Measurements from ENCODE around the gene NOC2L. TPM values are rescaled to one million over a fixed set of nuclear protein-coding genes. Genes with fewer than 3 reads are reported as not detected.
A peak's percentile ranks its signal among the peaks of the same experiment; 100 is the strongest.

Gene NOC2L
- total RNA-seq, 4 donors from 2014 or later = 45.6 to 61.9 (median 56.3) TPM

- WGBS = 4% methylated on average over 21 of the region's 109 CpGs
- no peaks in the 10 kb centered on the region for H3K27me3 ChIP-seq
Measured at GRCh38 chr1:960363-961131, 1.5 kb upstream of the NOC2L start, which contains the start of gene KLHL17. KLHL17 (plus strand) TSS chr1:960584; CDS start chr1:960694, 110 bp downstream.

DNA sequence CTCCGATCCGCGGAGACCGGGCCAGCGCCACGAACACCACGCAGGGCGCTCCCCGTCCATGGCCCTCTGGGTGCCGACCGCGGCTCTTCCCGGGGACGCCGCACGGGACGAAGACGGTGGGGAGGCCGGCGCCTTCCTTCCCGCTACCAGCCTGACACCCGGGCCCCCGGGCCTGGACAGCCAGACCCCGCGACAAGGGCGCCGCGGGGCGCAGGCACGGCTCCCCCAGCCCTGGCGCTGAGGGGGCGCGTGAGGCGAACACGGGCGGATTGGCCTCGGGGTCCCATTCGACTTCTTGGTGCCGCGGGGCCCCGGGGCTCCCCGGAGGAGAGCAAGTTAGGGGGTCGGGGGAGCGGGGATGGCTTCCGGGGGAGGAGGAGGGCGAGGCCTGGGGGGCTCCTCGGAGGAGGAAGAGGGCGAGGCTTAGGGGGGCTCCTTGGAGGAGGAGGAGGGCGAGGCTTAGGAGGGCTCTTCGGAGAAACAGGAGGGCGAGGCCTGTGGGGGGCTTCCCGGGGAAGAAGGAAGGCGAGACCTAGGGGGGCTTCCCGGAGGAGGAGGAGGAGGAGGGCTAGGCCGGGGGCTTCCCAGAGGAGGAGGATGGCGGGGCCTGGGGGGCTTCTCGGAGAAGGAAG lies 791 bp upstream of the NOC2L start:
- Histone ChIP-seq H3K27ac (no peak overlapping the region), H3K4me3 (peak overlapping the region; percentile 95), H3K4me1 (peaks cover 42% of the 10 kb centered on the region), H3K27me3 (no peaks in the 10 kb centered on the region), H3K36me3 (peaks cover 32% of the 10 kb centered on the region), H3K9me3 (no peaks in the 10 kb centered on the region)
- DNase-seq (ENCODE audit: low spot score in 2 of 2) = no peak
- 13% methylated on average over 31 of the region's 57 CpGs for WGBS
- TF ChIP-seq, protein P1, sequence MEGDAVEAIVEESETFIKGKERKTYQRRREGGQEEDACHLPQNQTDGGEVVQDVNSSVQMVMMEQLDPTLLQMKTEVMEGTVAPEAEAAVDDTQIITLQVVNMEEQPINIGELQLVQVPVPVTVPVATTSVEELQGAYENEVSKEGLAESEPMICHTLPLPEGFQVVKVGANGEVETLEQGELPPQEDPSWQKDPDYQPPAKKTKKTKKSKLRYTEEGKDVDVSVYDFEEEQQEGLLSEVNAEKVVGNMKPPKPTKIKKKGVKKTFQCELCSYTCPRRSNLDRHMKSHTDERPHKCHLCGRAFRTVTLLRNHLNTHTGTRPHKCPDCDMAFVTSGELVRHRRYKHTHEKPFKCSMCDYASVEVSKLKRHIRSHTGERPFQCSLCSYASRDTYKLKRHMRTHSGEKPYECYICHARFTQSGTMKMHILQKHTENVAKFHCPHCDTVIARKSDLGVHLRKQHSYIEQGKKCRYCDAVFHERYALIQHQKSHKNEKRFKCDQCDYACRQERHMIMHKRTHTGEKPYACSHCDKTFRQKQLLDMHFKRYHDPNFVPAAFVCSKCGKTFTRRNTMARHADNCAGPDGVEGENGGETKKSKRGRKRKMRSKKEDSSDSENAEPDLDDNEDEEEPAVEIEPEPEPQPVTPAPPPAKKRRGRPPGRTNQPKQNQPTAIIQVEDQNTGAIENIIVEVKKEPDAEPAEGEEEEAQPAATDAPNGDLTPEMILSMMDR (IDR thresholded peaks at IDR 0.05) = no peak
- no peak for TF ChIP-seq POLR2AphosphoS5 (IDR thresholded peaks at IDR 0.05)
- TF ChIP-seq POLR2A (IDR thresholded peaks at IDR 0.05) = no peak
- no peak for TF ChIP-seq EP300 (IDR thresholded peaks at IDR 0.05)

More at GRCh38 chr1:960363-961131, 1.5 kb upstream of the NOC2L start, which contains the start of gene KLHL17:
- TF ChIP-seq POLR2AphosphoS5 (IDR thresholded peaks at IDR 0.05) (no peak), POLR2A (IDR thresholded peaks at IDR 0.05) (no peak), EP300 (IDR thresholded peaks at IDR 0.05) (no peak)
- TF ChIP-seq, protein P1 (IDR thresholded peaks at IDR 0.05) = no peak
- H3K27ac ChIP-seq = no peak within 1 kb of the TSS
- no peaks in the 10 kb centered on the region for H3K9me3 ChIP-seq
- DNase-seq (ENCODE audit: low spot score in 2 of 2) = no peak
- H3K4me1 ChIP-seq = peaks cover 43% of the 10 kb centered on the region
- peaks cover 25% of the 10 kb centered on the region for H3K36me3 ChIP-seq
- H3K4me3 ChIP-seq = peak within 1 kb of the TSS; percentile 95

GRCh38 chr1:956636-957035 lies 2.4 kb downstream of the NOC2L start:
- Histone ChIP-seq H3K27me3 (no peaks in the 10 kb centered on the region), H3K27ac (no peak overlapping the region), H3K4me1 (peaks cover 41% of the 10 kb centered on the region), H3K36me3 (peaks cover 55% of the 10 kb centered on the region), H3K4me3 (no peak overlapping the region), H3K9me3 (no peaks in the 10 kb centered on the region)
- 90% methylated on average over 8 of the region's 11 CpGs for WGBS
- DNase-seq (ENCODE audit: low spot score in 2 of 2) = no peak
- TF ChIP-seq EP300 (IDR thresholded peaks at IDR 0.05) = no peak
- TF ChIP-seq, protein P1 (IDR thresholded peaks at IDR 0.05) = no peak
- TF ChIP-seq POLR2A (IDR thresholded peaks at IDR 0.05) = no peak
- no peak for TF ChIP-seq POLR2AphosphoS5 (IDR thresholded peaks at IDR 0.05)

- Histone ChIP-seq H3K27ac (no peak overlapping the region), H3K9me3 (no peaks in the 10 kb centered on the region), H3K4me1 (peaks cover 34% of the 10 kb centered on the region), H3K27me3 (no peaks in the 10 kb centered on the region), H3K4me3 (no peak overlapping the region), H3K36me3 (peaks cover 66% of the 10 kb centered on the region)
- DNase-seq (ENCODE audit: low spot score in 2 of 2) = no peak
- TF ChIP-seq, protein P1 (IDR thresholded peaks at IDR 0.05) = no peak
- TF ChIP-seq POLR2AphosphoS5 (IDR thresholded peaks at IDR 0.05) (no peak), POLR2A (IDR thresholded peaks at IDR 0.05) (no peak), EP300 (IDR thresholded peaks at IDR 0.05) (no peak)
- WGBS = 79% methylated on average over 6 of the region's 6 CpGs
Measured at GRCh38 chr1:955474-955873, 3.6 kb downstream of the NOC2L start.

GRCh38 chr1:954927-955326 lies 4.1 kb downstream of the NOC2L start:
- no peaks in the 10 kb centered on the region for H3K27me3 ChIP-seq
- TF ChIP-seq, protein P1 (IDR thresholded peaks at IDR 0.05) = no peak
- no peak for DNase-seq (ENCODE audit: low spot score in 2 of 2)
- H3K27ac ChIP-seq = no peak overlapping the region
- H3K4me3 ChIP-seq = no peak overlapping the region
- H3K9me3 ChIP-seq = no peaks in the 10 kb centered on the region
- 90% methylated on average over 13 of the region's 13 CpGs for whole genome bisulfite sequencing
- peaks cover 72% of the 10 kb centered on the region for H3K36me3 ChIP-seq
- peaks cover 28% of the 10 kb centered on the region for H3K4me1 ChIP-seq
